ENCODE data around the gene HIVEP2. TPM values are rescaled to one million over a fixed set of nuclear protein-coding genes. Genes with fewer than 3 reads are reported as not detected.

The HIVEP2 gene
- polyA plus RNA-seq, 3 donors = 0.16 to 1.4 (median 0.64) TPM

DNA sequence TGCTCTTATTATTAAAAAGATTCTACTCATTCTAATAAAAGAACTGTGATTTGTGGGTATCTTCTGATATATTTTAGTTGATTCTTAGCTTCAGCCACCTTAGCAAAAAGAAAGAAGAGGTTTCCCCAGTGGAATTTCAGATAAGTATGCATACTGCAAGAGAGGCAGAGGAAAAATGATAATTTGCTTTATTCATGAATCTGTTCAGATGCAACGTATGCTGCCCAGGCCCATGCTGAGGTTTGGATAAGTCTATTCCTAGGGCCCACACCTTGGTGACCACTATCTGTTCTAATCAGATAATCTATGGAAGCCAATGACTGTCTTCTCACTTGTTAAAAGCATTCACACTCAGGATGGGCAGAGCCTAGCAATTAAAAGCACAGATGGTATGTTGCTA, 194.0 kb downstream of the HIVEP2 start:
- H3K4me1 ChIP-seq (ENCODE audit: control insufficient read depth in 1 of 2, insufficient read depth in 2 of 2, low read length in 2 of 2) = no peaks in the 10 kb centered on the region
- DNase-seq = no peak
- TF ChIP-seq, protein P1, sequence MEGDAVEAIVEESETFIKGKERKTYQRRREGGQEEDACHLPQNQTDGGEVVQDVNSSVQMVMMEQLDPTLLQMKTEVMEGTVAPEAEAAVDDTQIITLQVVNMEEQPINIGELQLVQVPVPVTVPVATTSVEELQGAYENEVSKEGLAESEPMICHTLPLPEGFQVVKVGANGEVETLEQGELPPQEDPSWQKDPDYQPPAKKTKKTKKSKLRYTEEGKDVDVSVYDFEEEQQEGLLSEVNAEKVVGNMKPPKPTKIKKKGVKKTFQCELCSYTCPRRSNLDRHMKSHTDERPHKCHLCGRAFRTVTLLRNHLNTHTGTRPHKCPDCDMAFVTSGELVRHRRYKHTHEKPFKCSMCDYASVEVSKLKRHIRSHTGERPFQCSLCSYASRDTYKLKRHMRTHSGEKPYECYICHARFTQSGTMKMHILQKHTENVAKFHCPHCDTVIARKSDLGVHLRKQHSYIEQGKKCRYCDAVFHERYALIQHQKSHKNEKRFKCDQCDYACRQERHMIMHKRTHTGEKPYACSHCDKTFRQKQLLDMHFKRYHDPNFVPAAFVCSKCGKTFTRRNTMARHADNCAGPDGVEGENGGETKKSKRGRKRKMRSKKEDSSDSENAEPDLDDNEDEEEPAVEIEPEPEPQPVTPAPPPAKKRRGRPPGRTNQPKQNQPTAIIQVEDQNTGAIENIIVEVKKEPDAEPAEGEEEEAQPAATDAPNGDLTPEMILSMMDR (IDR thresholded peaks at IDR 0.05) = no peak
- H4K20me1 ChIP-seq (ENCODE audit: insufficient read depth, low read length) = no peaks in the 10 kb centered on the region
- H3K4me3 Mint-ChIP-seq = no peak overlapping the region
- H3K27ac ChIP-seq (ENCODE audit: low read depth in 1 of 2, low read length in 2 of 2) = no peak overlapping the region
- peaks cover 0 to 5% of the 10 kb centered on the region in 2 donors for H3K36me3 ChIP-seq (replicated peaks in 1 of 2; ENCODE audit: control insufficient read depth in 1 of 2, insufficient read depth in 2 of 2, low read length in 2 of 2)
- H3K27ac Mint-ChIP-seq = no peak overlapping the region
- no peaks in the 10 kb centered on the region for H3K79me2 ChIP-seq (ENCODE audit: insufficient read depth, low read length)
- no peak overlapping the region for H3K4me2 ChIP-seq (replicated peaks; ENCODE audit: extremely low read depth, low read length, poor library complexity, severe bottlenecking)
- H3K4me1 Mint-ChIP-seq = no peaks in the 10 kb centered on the region
- no peak overlapping the region for H3K9ac ChIP-seq (ENCODE audit: insufficient read depth, low read length, poor library complexity, severe bottlenecking)
- H3K9me3 Mint-ChIP-seq = no peaks in the 10 kb centered on the region
- no peak overlapping the region for H2AFZ ChIP-seq (ENCODE audit: insufficient read depth, low read depth, low read length, poor library complexity, severe bottlenecking)
- no peaks in the 10 kb centered on the region for H3K27me3 ChIP-seq (ENCODE audit: control insufficient read depth in 2 of 2, insufficient read depth in 2 of 2, low read length in 2 of 2)
- peaks cover 6 to 8% of the 10 kb centered on the region in 2 donors for H3K36me3 Mint-ChIP-seq
- H3K4me3 ChIP-seq (replicated peaks in 1 of 3; ENCODE audit: low read depth in 2 of 3, low read length in 3 of 3) = no peak overlapping the region
- peaks cover 0 to 5% (median 0%) of the 10 kb centered on the region in 3 donors for H3K27me3 Mint-ChIP-seq (ENCODE audit: low read depth in 3 of 3)
- intact Hi-C loops (cut with micrococcal nuclease) = no loop called here
- WGBS (ENCODE audit: insufficient coverage) = 17% methylated on average over 1 of the region's 1 CpG
- no peaks in the 10 kb centered on the region for H3K9me3 ChIP-seq (replicated peaks in 1 of 2; ENCODE audit: control insufficient read depth in 1 of 2, insufficient read depth in 1 of 2, low read length in 2 of 2)

DNA sequence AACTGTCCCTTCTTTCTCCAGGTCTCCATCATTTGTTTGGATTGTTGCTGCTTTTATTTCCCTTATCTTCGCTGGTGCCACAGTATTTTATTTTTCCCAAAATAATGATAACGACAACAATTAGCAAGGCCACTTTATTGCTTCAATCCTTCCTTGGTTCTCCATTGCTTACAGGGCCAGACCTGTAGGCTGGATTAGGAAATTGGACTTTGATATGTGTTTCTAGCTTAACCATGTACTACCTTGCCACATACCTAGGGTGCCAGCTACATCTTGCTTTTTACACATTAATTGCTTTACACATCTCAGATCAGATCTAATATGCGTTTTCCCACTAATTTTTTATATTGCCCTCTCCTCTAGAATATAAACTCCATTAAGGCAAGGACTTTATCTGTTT, 195.4 kb downstream of the HIVEP2 start:
- TF ChIP-seq, protein P1 (IDR thresholded peaks at IDR 0.05) = no peak
- Histone ChIP-seq H3K9ac (ENCODE audit: insufficient read depth, low read length, poor library complexity, severe bottlenecking) (no peak overlapping the region), H2AFZ (ENCODE audit: insufficient read depth, low read depth, low read length, poor library complexity, severe bottlenecking) (no peak overlapping the region), H3K79me2 (ENCODE audit: insufficient read depth, low read length) (no peaks in the 10 kb centered on the region), H3K4me3 (replicated peaks in 1 of 3; ENCODE audit: low read depth in 2 of 3, low read length in 3 of 3) (no peak overlapping the region), H3K4me1 (ENCODE audit: control insufficient read depth in 1 of 2, insufficient read depth in 2 of 2, low read length in 2 of 2) (no peaks in the 10 kb centered on the region), H4K20me1 (ENCODE audit: insufficient read depth, low read length) (no peaks in the 10 kb centered on the region), H3K4me2 (replicated peaks; ENCODE audit: extremely low read depth, low read length, poor library complexity, severe bottlenecking) (no peak overlapping the region), H3K27me3 (ENCODE audit: control insufficient read depth in 2 of 2, insufficient read depth in 2 of 2, low read length in 2 of 2) (no peaks in the 10 kb centered on the region), H3K36me3 (replicated peaks in 1 of 2; ENCODE audit: control insufficient read depth in 1 of 2, insufficient read depth in 2 of 2, low read length in 2 of 2) (peaks cover 0 to 5% of the 10 kb centered on the region in 2 donors), H3K27ac (ENCODE audit: low read depth in 1 of 2, low read length in 2 of 2) (no peak overlapping the region), H3K9me3 (replicated peaks in 1 of 2; ENCODE audit: control insufficient read depth in 1 of 2, insufficient read depth in 1 of 2, low read length in 2 of 2) (no peaks in the 10 kb centered on the region)
- peaks cover 6 to 8% of the 10 kb centered on the region in 2 donors for H3K36me3 Mint-ChIP-seq
- H3K9me3 Mint-ChIP-seq = no peaks in the 10 kb centered on the region
- WGBS (ENCODE audit: insufficient coverage) = no CpG with 5 or more reads among the region's 3 CpGs
- H3K4me3 Mint-ChIP-seq = no peak overlapping the region
- H3K27me3 Mint-ChIP-seq (ENCODE audit: low read depth in 3 of 3) = peaks cover 0 to 5% (median 1%) of the 10 kb centered on the region in 3 donors
- no peak overlapping the region for H3K27ac Mint-ChIP-seq
- DNase-seq = no peak
- intact Hi-C loops (cut with micrococcal nuclease) = no loop called here
- no peaks in the 10 kb centered on the region for H3K4me1 Mint-ChIP-seq
